Calu3 (cell line): Measurements from ENCODE around the gene SMOC2. TPM values are rescaled to one million over a fixed set of nuclear protein-coding genes. Genes with fewer than 3 reads are reported as not detected.

Source experiments
- BruUV-seq: library from RNA; stranded (reverse); fragments of 400-500 nt; replicated peaks from 2 replicates; lab custom pipeline; 2021; lab: Mats Ljungman, UMichigan
- CTCF ChIA-PET: fragments of 300-600 bp; sonication (Branson Sonifier 250); formaldehyde crosslinking; loops from one replicate; lab custom pipeline; 2022; ENCODE audit warnings: antibody characterized with exemption; lab: Charles Lee
- DNase-seq: peaks from one replicate; pipeline ENCODE4 v3.0.0; 2022
- H3K27ac Mint-ChIP-seq: one replicate; pipeline ENCODE4 v1.8.0; 2022; ENCODE audit warnings: mixed read lengths; ENCODE audit not compliant: unreplicated experiment
- H3K27me3 Mint-ChIP-seq: one replicate; pipeline ENCODE4 v1.8.0; 2022; ENCODE audit warnings: mixed read lengths; ENCODE audit not compliant: unreplicated experiment
- H3K36me3 Mint-ChIP-seq: one replicate; pipeline ENCODE4 v1.8.0; 2022; ENCODE audit warnings: mild to moderate bottlenecking, moderate library complexity, mixed read lengths; ENCODE audit not compliant: insufficient read depth, unreplicated experiment
- H3K4me1 Mint-ChIP-seq: one replicate; pipeline ENCODE4 v1.8.0; 2022; ENCODE audit warnings: mild to moderate bottlenecking, low read depth, mixed read lengths; ENCODE audit not compliant: unreplicated experiment
- H3K4me3 Mint-ChIP-seq: one replicate; pipeline ENCODE4 v1.8.0; 2022; ENCODE audit warnings: mild to moderate bottlenecking, low read depth, moderate library complexity, mixed read lengths; ENCODE audit not compliant: unreplicated experiment
- H3K9me3 Mint-ChIP-seq: one replicate; pipeline ENCODE4 v1.8.0; 2022; ENCODE audit warnings: low read depth, mixed read lengths; ENCODE audit not compliant: unreplicated experiment
- CTCF ChIP-seq: fragments of 200-600 bp; IDR thresholded peaks from one replicate; pipeline ENCODE4 v1.8.0; 2022; ENCODE audit warnings: antibody characterized with exemption; ENCODE audit not compliant: unreplicated experiment
- intact Hi-C: fragments of 100-400 bp; cut with micrococcal nuclease; formaldehyde crosslinking; loops from one replicate; pipeline ENCODE4 v1.10.0; 2022; ENCODE audit not compliant: unreplicated experiment
- total RNA-seq: library from RNA; stranded (reverse); gene quantifications from 2 replicates; pipeline ENCODE4 v1.2.3, GENCODE V29; 2022

SMOC2 gene
- total RNA-seq, 1 experiment from 2014 or later: 1.1 TPM

DNA sequence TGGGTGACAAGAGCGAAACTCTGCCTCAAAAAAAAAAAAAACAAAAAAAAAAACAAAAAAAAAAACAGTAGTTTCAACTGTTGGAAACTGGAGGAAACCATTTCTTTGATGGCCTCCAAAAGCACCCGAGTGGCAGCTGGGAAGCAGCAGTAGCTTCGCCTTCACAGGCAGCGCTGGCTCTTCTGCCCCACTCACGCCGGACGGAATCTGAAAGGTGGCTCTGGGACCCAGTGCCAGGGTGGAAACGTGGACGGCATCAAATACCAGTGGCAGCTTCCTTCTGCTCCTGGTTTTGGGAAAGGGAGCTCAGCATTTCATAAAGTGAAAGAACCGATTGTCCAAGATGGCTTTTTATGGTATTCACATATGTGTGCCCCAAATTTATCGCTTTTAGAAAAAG lies 159.4 kb downstream of the SMOC2 start:
- H3K9me3 Mint-ChIP-seq: no peaks in the 10 kb centered on the region
- H3K4me1 Mint-ChIP-seq: peaks cover 8% of the 10 kb centered on the region
- no peak overlapping the region for H3K4me3 Mint-ChIP-seq
- CTCF ChIA-PET: interaction anchor here (0.6 to 0.7 kb wide), 3 partner anchors 36 to 276 kb away, joined by 3 to 6 read pairs (median 5); no protein-coding TSS in a partner anchor
- H3K27me3 Mint-ChIP-seq: no peaks in the 10 kb centered on the region
- intact Hi-C loops: no loop called here
- H3K27ac Mint-ChIP-seq: no peak overlapping the region
- DNase-seq: no peak
- no TSS peak for BruUV-seq
- no peaks in the 10 kb centered on the region for H3K36me3 Mint-ChIP-seq
- TF ChIP-seq CTCF: no peak

DNA sequence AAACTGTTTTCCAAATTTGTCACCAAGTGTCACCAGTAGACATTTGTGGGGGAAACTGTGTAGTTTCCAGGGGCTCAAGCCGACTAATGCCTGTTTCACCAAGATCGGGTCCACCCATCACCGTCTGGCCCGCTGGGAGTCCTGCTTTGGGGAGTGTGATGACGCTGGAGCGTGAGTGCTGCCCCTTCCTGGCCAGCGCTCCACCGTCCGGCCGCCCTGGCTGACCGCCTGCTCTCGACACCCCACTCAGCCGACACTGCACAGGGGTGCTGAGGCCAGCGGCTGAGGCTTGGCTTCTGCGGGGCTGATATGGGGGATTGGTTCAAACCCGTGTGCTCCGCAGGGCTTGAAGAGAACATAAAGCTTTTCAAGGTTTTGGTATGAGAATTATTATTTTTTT lies 160.1 kb downstream of the SMOC2 start:
- BruUV-seq: no TSS peak
- Mint-ChIP-seq H3K27me3 (no peaks in the 10 kb centered on the region), H3K9me3 (no peaks in the 10 kb centered on the region), H3K27ac (no peak overlapping the region), H3K4me1 (peaks cover 15% of the 10 kb centered on the region), H3K36me3 (peaks cover 4% of the 10 kb centered on the region), H3K4me3 (no peak overlapping the region)
- no peak for TF ChIP-seq CTCF
- intact Hi-C loops: no loop called here
- CTCF ChIA-PET: interaction anchor here (0.6 kb wide), 1 partner anchor 35 kb away, joined by 6 read pairs; no protein-coding TSS in a partner anchor
- DNase-seq: no peak

DNA sequence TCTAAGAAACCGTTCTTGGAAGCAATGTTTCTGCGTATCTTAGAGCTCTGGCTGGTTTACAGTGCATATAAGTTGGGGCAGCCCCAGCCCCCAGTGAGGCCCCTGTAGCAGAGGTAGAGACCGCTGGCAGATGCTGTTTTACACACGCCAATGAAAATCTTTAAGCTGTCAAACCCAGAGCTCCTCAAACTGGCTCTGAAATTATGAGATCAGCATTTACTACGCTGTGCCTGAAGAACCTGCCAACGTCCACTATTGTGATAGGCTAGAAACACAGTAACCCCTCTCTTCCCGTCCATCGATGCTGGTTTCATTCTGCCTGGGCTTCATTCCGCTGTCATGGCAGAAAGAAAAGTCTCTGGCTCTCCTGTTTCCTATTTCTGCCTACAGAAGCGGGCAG lies 160.6 kb downstream of the SMOC2 start:
- no peak for DNase-seq
- TF ChIP-seq CTCF: no peak
- Mint-ChIP-seq H3K9me3 (no peaks in the 10 kb centered on the region), H3K27me3 (no peaks in the 10 kb centered on the region), H3K4me1 (peaks cover 19% of the 10 kb centered on the region), H3K4me3 (no peak overlapping the region), H3K36me3 (peaks cover 4% of the 10 kb centered on the region), H3K27ac (no peak overlapping the region)
- intact Hi-C loops: no loop called here
- CTCF ChIA-PET: no interaction called here
- BruUV-seq: no TSS peak

- Mint-ChIP-seq H3K27me3 (no peaks in the 10 kb centered on the region), H3K9me3 (no peaks in the 10 kb centered on the region), H3K36me3 (peaks cover 4% of the 10 kb centered on the region), H3K4me1 (peaks cover 19% of the 10 kb centered on the region), H3K27ac (no peak overlapping the region), H3K4me3 (no peak overlapping the region)
- CTCF ChIA-PET: no interaction called here
- intact Hi-C loops: no loop called here
- no peak for TF ChIP-seq CTCF
- no TSS peak for BruUV-seq
- DNase-seq: no peak
Measured at GRCh38 chr6:168602576-168602975, 161.6 kb downstream of the SMOC2 start.
